ENCODE results near the gene ADAM8.

- no peak for TF ChIP-seq TARDBP (IDR thresholded peaks at IDR 0.05)
- TF ChIP-seq FOXM1 (IDR thresholded peaks at IDR 0.05; ENCODE audit: borderline replicate concordance) = no peak
- TF ChIP-seq SP1 (IDR thresholded peaks at IDR 0.05) = no peak
- no peak for TF ChIP-seq NFRKB (IDR thresholded peaks at IDR 0.05)
- no peak for TF ChIP-seq FOXA1 (IDR thresholded peaks at IDR 0.05)
These were observed 33.9 kb downstream of the ADAM8 start for GRCh38 chr10:133242611-133243356.
